Glomerular endothelial cell (primary cell): ENCODE data around the gene AGRN. TPM values are rescaled to one million over a fixed set of nuclear protein-coding genes. Genes with fewer than 3 reads are reported as not detected.

ENCODE experiments used
- DNase-seq: peaks from one replicate; pipeline ENCODE4 v3.0.0-alpha.2; 2011; ENCODE audit warnings: low read depth, low spot score; ENCODE audit errors: extremely low read depth
- total RNA-seq: library from RNA; depleted of rRNA; stranded (reverse); fragments of >200 nt; gene quantifications from 2 replicates; pipeline ENCODE4 v1.2.3, GENCODE V29; 2015

The AGRN gene
- total RNA-seq, 1 donor from 2014 or later: 382 TPM

DNA sequence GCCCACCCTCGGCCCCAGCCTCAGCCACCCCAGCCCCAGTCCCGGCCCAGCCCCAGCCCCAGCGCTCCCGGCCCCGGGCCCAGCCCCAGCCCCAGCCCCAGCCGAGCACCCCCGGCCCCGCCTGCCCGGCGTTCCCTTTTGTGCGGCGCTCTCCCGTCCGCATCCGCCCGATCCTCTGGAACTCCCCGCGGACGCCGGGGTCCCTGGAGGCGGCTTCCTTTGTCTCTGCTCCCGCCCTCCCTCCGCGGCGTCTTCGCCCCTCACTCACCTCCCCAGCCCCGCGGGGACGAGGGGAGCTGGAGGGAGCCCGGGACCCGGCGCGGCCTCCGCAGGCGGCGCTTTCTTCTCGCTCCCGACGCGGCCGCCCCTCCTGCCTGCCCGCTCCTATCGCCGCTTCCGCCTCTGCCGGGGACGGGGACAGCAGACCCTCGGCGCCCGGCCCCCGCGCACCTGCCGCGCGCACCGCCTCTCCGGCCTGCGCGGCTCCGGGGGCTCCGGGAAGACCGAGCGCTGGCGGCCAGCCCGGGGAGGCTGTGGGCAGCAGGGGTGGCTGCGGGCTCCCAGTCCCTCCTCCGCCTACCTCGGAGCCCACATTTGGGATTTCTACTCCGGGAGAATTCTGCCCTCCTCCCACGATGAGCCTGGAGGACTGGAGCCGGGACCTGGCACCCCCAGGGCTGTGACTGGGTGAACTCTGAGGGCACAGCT, 14.0 kb downstream of the AGRN start:
- DNase-seq: no peak

DNA sequence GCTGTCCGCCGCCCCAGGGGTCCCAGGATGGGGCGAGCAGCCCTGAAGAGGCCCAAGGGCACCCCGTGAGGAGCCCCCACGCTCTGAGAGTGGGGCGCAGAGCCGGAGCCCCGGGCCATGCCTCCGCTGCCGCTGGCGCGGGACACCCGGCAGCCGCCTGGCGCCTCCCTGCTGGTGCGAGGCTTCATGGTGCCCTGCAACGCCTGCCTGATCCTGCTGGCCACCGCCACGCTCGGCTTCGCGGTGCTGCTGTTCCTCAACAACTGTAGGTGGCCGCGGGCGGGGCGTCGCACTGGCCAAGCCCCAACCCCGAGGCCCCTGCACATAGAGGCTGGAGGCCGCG, 14.5 kb downstream of the AGRN start:
- no peak for DNase-seq

DNA sequence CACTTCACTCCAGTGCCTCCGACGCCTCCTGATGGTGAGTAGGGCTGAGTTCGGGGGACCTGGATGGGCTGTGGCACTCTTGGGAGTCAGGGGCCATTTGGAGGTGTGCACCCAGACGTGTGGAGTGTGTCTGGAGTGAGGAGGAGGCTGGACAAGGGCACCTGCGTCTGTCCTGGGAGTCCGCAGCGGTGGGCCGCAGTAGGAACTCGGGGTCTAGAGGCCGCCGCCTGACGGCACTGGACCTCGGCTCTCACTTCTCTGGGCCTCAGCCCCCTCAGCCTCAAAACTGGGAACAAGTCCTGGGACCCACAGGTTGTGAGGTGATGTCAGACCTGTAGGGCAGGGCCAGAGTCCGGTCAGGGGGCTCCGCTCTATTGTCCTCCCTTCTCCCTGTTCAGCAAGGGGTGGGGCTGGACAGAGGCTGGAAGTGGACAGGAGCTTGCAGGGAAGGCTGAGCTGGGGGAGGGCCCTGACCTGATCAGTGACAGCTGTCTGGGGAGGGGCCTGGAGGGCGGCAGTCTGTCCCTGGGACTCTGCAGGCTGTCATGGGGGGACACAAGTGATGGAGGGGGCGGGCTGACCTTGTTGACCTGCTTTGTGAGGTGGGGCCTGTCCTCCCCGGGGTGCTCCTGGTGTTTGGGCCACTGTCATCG, 15.5 kb downstream of the AGRN start:
- no peak for DNase-seq

DNA sequence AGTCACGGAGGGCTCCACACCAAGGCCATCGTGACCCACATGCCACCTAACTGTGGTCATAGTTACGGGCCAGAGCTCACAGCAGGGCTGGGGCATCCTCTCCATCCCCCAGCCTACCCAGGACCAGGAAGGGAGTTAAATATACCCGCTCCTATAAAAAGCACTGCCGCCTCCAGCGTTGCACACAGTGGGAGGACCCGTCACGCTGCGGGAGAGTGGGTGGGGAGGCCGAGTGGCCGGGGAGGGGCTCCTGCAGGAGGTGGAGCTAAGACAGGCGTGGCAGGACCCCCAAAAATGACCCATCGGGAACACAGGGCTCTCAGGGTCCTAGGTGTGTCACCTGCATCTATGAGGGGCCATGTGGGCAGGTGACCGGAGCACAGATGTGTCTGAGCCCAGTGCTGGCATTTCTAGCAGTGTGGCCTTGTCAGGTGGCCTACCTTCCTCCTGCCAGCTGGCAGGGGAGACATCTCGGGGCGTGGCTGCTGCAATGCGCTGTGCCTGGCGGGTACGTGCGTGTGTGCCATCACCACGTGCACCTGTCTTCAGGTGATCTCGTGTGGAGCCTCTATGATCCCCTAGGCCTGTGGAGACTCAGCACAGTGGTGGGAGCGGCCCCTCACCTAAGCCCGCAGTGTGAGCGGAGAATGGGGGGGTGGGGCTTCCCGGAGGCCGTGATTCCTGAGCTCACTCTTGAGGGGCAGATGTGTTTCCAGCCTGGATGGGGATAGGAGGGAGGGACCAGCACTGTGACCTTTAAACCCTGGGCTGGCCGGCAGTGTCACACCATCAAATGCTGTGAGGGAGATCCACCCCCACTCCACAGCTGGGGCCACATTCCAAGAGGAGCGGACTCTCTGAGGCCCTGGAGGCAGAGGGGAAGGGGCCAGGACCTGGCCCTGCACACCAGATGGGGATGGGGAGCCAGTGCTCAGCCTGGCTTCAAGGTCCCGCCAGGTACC, 17.7 kb downstream of the AGRN start:
- no peak for DNase-seq

DNA sequence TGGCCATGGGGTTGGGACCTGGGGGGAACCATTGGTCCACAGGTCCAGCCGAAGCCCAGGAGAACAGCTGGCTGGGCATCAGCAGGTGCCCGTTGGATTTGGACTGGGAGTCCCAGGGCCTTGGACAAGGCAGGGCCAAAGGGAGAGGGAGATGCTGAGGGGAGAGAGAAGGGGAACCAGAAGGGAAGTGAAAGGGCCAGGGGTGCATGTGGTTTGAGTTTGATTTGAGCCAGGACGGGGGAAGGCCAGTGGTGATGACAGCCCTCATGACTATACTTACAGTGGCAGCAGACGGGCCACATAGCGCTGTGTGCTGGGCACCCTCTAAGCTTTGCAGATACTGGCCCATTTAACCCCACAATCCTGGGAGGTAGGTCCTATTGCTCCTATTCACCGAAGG, 18.8 kb downstream of the AGRN start:
- DNase-seq: no peak

DNA sequence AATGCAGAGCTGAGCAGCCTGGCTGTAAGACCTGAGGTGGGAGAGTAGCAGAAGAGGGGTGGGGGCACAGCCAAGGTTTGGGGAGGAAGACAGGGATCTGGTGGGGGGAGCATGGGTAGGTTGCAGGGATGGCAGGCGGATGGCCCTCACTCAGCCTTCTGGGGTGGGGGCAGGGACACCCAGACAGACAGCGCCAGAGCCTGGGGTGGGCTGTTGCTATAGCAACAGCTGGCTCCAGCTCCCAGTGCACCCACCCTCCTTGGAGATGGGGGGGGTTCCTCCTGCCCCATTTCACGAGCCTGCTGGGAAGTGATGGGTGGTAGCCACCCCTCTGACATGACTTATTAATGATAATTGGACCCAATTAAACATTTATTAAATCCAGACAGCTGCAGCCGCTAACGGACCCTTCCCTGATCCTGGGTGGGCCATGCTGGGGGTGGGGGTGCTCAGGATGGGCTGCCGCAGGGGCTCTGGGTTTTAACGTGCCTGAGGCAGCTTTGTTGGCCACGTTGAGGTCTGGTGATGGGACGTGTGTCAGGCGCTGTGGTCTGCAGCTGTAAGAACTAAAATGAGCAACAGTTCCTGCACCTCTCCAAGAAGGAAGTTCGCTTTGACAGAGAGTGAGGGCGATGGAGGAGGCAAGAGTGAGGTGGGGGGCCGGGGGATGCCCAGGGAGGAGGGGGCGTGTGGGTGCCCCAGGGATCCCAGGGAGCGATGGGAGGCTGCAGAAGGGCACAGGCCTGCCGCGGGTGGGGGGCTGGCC, 19.4 kb downstream of the AGRN start:
- no peak for DNase-seq

DNA sequence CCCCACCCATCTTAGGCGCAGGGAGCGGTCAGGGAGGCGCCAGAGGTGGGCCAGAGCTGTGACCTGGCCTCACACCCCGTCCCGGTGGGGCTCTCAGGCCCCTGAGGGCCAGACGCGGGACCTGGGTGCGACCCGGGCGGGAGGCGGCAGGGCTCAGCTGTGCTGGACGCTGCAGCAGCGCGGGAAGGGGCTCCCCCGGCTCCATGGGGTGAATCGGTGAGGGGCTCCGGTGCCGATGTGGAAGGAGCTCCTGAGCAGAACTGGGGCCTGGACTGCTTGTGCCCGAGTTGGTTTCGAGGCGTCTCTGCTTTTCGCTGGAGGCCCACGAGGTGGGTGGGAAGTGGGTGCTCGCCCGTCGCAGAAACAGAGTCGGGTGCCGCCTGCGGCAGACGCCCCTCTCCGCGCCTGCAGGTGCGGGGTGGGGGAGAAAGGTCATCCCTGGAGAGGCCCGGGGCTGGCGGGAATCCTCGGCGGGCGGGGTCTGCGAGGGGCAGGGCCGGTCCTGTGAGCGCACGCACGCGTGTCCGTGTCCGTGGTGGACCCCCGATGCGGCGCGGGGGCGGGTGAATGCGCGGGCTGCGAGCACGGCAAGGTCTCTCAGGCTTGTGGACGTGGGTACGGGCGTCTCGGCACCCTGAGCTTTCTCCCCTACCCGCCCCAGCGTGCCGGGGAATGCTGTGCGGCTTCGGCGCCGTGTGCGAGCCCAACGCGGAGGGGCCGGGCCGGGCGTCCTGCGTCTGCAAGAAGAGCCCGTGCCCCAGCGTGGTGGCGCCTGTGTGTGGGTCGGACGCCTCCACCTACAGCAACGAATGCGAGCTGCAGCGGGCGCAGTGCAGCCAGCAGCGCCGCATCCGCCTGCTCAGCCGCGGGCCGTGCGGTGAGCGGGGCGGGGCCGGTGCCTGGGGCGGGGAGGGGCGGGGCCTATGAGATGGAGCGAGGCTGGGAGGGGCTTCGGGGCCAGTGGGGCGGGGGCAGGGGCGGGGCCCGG, 20.4 kb downstream of the AGRN start:
- DNase-seq: no peak

DNA sequence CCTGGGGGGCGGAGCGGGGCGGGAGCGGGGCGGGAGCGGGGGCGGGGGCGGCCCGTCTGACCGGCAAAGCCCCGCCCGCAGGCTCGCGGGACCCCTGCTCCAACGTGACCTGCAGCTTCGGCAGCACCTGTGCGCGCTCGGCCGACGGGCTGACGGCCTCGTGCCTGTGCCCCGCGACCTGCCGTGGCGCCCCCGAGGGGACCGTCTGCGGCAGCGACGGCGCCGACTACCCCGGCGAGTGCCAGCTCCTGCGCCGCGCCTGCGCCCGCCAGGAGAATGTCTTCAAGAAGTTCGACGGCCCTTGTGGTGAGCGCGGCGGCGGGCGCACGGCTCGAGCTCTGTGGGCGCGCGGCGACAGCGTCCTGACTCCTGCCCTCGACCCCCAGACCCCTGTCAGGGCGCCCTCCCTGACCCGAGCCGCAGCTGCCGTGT, 21.2 kb downstream of the AGRN start:
- no peak for DNase-seq

DNA sequence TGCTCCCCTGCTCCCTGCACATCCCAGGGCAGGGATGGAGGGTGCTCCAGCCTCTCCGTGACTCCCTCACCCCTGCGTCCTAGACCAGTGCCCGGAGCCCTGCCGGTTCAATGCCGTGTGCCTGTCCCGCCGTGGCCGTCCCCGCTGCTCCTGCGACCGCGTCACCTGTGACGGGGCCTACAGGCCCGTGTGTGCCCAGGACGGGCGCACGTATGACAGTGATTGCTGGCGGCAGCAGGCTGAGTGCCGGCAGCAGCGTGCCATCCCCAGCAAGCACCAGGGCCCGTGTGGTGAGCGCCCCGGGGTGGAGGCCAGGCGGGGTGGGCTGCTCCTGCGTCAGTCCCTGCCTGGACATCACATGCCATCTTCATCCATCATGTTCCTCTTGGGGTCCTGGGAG, 22.0 kb downstream of the AGRN start:
- no peak for DNase-seq

DNA sequence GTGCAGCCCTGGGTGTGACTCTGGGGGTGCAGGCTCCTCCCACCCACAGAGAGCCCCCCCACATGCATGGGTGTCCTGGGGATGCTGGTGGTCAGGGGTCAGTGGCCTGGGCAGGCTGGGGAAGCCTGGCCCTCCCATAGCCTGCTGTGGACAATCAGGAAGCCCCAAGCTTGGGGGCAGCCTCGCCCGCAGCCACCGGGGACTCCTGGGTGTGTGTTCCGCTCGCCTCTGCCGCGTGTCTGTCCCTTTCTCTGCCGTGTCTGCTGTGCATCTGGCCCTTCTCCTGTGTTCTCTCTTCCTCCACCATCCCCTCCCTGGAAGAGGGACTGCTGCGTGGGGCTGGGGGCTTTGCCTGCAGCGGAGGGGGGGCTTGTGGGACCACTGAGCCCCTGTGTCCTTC, 22.9 kb downstream of the AGRN start:
- DNase-seq: no peak

DNA sequence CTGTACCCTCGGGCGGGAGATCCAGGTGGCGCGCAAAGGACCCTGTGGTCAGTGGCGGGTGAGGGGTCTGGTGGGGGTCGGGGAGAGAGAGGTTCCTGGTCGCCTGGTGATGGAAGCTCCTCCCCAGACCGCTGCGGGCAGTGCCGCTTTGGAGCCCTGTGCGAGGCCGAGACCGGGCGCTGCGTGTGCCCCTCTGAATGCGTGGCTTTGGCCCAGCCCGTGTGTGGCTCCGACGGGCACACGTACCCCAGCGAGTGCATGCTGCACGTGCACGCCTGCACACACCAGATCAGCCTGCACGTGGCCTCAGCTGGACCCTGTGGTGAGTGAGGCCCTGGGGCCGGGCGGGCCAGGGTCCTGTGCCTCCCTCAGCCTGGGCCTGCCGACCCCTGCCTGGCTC, 23.5 kb downstream of the AGRN start:
- DNase-seq: no peak

DNA sequence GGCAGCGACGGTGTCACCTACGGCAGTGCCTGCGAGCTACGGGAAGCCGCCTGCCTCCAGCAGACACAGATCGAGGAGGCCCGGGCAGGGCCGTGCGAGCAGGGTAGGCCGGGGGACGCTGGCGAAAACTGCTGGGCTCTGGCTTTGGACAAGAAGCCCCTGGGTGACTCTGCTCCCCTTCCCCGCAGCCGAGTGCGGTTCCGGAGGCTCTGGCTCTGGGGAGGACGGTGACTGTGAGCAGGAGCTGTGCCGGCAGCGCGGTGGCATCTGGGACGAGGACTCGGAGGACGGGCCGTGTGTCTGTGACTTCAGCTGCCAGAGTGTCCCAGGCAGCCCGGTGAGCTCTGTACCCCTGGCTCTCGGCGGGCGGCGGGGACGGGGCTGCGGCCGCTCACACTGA, 24.0 kb downstream of the AGRN start:
- no peak for DNase-seq

DNA sequence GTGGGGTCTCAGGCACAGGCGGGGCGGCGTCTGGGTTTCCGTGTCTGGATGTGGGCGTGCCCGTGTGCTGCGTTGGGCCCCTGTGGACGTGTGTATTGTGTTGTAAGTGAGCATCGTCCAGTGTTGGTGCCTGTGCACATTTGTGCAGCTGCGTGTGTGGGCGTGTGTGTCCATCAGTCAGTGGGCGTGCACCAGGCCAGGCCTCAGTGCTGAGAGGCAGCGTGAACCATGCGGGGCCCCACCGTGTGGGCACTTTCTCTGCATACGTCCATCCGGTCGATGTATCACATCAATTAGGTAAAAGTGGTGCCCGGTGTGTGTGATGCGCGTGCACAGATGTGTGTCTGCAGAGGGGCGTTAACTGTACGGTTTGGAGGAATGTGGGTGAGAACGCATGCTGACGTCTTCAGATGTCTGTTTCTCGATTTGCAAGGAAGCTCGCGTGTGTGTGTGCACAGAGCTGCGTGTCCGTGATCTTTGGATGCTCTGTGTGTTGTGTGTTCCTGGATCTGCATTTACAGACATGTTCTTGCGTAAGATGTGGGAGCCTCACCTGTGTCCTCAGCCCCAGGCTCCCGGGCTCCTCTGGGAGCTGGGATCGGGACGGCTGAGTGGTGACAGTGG, 24.6 kb downstream of the AGRN start:
- no peak for DNase-seq

DNA sequence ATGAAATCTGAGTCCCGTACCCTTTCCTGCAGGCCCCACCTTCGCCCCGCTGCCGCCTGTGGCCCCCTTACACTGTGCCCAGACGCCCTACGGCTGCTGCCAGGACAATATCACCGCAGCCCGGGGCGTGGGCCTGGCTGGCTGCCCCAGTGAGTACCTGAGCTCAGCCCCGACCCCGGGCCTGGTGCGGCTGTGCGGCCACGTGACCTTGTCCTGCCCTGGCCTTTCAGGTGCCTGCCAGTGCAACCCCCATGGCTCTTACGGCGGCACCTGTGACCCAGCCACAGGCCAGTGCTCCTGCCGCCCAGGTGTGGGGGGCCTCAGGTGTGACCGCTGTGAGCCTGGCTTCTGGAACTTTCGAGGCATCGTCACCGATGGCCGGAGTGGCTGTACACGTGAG, 25.2 kb downstream of the AGRN start:
- no peak for DNase-seq

DNA sequence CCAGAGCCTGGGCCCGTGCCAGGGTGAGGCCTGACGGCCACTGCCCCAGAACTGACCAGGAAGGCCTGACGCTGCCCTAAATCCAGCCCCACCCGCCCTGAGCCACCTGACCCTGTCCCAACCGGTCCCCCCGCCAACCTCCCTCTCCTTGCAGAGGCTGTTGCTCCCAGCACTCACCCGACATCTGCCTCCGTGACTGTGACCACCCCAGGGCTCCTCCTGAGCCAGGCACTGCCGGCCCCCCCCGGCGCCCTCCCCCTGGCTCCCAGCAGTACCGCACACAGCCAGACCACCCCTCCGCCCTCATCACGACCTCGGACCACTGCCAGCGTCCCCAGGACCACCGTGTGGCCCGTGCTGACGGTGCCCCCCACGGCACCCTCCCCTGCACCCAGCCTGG, 26.3 kb downstream of the AGRN start:
- no peak for DNase-seq

DNA sequence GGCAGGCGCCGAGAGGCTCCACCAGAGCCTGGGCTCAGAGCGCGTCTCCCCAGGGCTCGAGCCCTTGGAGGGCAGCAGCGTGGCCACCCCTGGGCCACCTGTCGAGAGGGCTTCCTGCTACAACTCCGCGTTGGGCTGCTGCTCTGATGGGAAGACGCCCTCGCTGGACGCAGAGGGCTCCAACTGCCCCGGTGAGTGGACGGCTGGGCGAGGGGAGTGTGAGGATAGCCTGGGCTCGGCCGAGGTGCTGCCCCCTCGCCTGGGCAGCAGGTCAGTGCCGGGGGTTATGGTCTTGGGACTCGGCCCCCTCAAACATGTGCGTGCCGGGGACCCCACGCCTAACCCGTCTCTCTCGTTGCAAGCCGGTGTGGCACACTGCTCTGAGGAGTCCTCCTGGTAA, 26.8 kb downstream of the AGRN start:
- no peak for DNase-seq

DNA sequence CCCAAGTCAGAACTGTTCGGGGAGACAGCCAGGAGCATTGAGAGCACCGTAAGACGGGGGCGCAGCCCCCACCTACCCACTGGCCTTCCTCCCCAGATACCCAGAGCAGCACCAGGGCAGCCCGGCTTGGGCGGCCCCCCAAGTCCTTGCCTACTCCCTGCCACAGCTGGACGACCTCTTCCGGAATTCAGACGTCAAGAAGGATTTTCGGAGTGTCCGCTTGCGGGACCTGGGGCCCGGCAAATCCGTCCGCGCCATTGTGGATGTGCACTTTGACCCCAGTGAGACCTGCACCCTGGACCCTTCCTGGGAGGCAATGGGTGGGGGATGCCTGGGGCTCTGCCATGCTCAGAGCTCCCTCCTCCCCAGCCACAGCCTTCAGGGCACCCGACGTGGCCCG, 27.5 kb downstream of the AGRN start:
- DNase-seq: no peak

DNA sequence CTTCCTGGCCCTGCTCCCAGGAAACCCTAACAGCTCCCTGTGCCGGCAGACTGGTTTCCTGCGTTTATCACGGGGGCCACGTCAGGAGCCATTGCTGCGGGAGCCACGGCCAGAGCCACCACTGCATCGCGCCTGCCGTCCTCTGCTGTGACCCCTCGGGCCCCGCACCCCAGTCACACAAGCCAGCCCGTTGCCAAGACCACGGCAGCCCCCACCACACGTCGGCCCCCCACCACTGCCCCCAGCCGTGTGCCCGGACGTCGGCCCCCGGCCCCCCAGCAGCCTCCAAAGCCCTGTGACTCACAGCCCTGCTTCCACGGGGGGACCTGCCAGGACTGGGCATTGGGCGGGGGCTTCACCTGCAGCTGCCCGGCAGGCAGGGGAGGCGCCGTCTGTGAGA, 28.0 kb downstream of the AGRN start:
- DNase-seq: no peak

DNA sequence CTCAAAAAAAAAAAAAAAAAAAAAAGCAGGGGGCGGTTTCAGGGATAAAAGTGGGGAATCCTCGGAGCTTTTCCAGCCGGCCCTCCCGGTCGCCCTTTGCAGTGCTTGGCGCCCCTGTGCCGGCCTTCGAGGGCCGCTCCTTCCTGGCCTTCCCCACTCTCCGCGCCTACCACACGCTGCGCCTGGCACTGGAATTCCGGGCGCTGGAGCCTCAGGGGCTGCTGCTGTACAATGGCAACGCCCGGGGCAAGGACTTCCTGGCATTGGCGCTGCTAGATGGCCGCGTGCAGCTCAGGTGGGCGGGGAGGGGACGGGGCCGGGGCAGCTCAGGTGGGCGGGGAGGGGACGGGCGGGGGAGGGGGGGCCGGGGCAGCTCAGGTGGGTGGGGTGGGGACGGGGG, 28.8 kb downstream of the AGRN start:
- DNase-seq: no peak
